B cell (primary cell): ENCODE measurements around the gene CELSR3. TPM values are rescaled to one million over a fixed set of nuclear protein-coding genes. Genes with fewer than 3 reads are reported as not detected.

Source experiments
- ATAC-seq: fragments of 200-7000 bp; cut with Tn5 transposase; one replicate; pipeline ENCODE4 v1.10.0; 2021; ENCODE audit warnings: low read depth, mild to moderate bottlenecking, moderate number of reproducible peaks, moderate library complexity
- CTCF ChIA-PET: fragments of 350-600 bp; sonication (Branson Sonifier 250); formaldehyde crosslinking; loops from one replicate; lab custom pipeline; 2021; ENCODE audit warnings: antibody characterized with exemption, inconsistent platforms; lab: Charles Lee
- POLR2A ChIA-PET: fragments of 350-600 bp; sonication (Branson Sonifier 250); formaldehyde crosslinking; loops from one replicate; lab custom pipeline; 2021; ENCODE audit warnings: antibody characterized with exemption; lab: Charles Lee
- DNase-seq: peaks from one replicate; pipeline ENCODE4 v3.0.0; 2013
- H2AFZ ChIP-seq: 2 replicates; pipeline ENCODE4 v1.6.1; 2012; ENCODE audit warnings: mild to moderate bottlenecking, low read depth, low read length; ENCODE audit not compliant: insufficient read depth, poor library complexity, severe bottlenecking
- H3K27ac ChIP-seq, 2 donors: 1 replicate in 1 of 2; 2 replicates in 1 of 2; pipeline ENCODE4 v1.5.1; 2012 to 2013; ENCODE audit warnings: low read length in 2 of 2, mild to moderate bottlenecking in 2 of 2, moderate library complexity in 1 of 2
- H3K27me3 ChIP-seq, 4 experiments: fragments of 200-600 bp in 1 of 4; sonication (generic) in 1 of 4; replicated peaks in 1 of 4; 1 replicate in 2 of 4; 2 replicates in 2 of 4; pipeline versions ENCODE4 v1.6.1 to v1.7.0; 2013 to 2016; ENCODE audit warnings: low read length in 3 of 4, mild to moderate bottlenecking in 2 of 4, mixed read lengths in 1 of 4, moderate library complexity in 1 of 4; ENCODE audit not compliant: insufficient read depth in 4 of 4, control insufficient read depth in 3 of 4; ENCODE audit errors: control extremely low read depth in 1 of 4
- H3K36me3 ChIP-seq, 2 experiments: replicated peaks in 1 of 2; 1 replicate in 1 of 2; 2 replicates in 1 of 2; pipeline versions ENCODE4 v1.6.1 to v1.7.1; 2013; ENCODE audit warnings: low read length in 1 of 2; ENCODE audit not compliant: insufficient read depth in 2 of 2, control insufficient read depth in 1 of 2; ENCODE audit errors: control extremely low read depth in 1 of 2, extremely low read depth in 1 of 2
- H3K4me1 ChIP-seq, 2 donors: fragments of 200-600 bp in 1 of 2; sonication (generic) in 1 of 2; 1 replicate in 1 of 2; 2 replicates in 1 of 2; pipeline versions ENCODE4 v1.5.1 to v1.6.1; 2013 to 2017; ENCODE audit warnings: low read length in 2 of 2; ENCODE audit not compliant: control insufficient read depth in 2 of 2, insufficient read depth in 2 of 2
- H3K4me2 ChIP-seq: replicated peaks from 2 replicates; pipeline ENCODE3; 2012; ENCODE audit warnings: mild to moderate bottlenecking, low read depth, low read length; ENCODE audit not compliant: poor library complexity, severe bottlenecking
- H3K4me3 ChIP-seq, 5 experiments: fragments of 200-600 bp in 1 of 5; sonication (generic) in 1 of 5; 1 replicate in 3 of 5; 2 replicates in 2 of 5; pipeline versions ENCODE4 v1.5.1 to v1.7.0; 2011 to 2016; ENCODE audit warnings: low read length in 4 of 5, mild to moderate bottlenecking in 4 of 5, low read depth in 2 of 5, control low read depth in 1 of 5, moderate library complexity in 1 of 5; ENCODE audit not compliant: insufficient read depth in 1 of 5; ENCODE audit errors: control extremely low read depth in 1 of 5, extremely low read depth in 1 of 5
- H3K79me2 ChIP-seq: fragments of 200-600 bp; sonication (generic); one replicate; pipeline ENCODE4 v1.6.0; 2016; ENCODE audit warnings: low read length; ENCODE audit not compliant: control insufficient read depth, insufficient read depth
- H3K9ac ChIP-seq: fragments of 200-600 bp; sonication (generic); 2 replicates; pipeline ENCODE4 v1.6.1; 2017; ENCODE audit warnings: mild to moderate bottlenecking, low read length, moderate library complexity
- H3K9me3 ChIP-seq, 3 donors: one replicate each; pipeline versions ENCODE4 v1.6.1 to v1.7.1; 2013; ENCODE audit warnings: low read length in 2 of 3; ENCODE audit not compliant: control insufficient read depth in 2 of 3, insufficient read depth in 1 of 3; ENCODE audit errors: control extremely low read depth in 1 of 3
- H4K20me1 ChIP-seq: 2 replicates; pipeline ENCODE4 v1.6.0; 2012; ENCODE audit warnings: mild to moderate bottlenecking, low read length; ENCODE audit not compliant: insufficient read depth, control insufficient read depth, poor library complexity, severe bottlenecking
- H3K27ac Mint-ChIP-seq: one replicate; pipeline ENCODE4 v1.8.0; 2021; ENCODE audit warnings: mixed read lengths
- H3K27me3 Mint-ChIP-seq: one replicate; pipeline ENCODE4 v1.8.0; 2021; ENCODE audit warnings: mixed read lengths
- H3K4me1 Mint-ChIP-seq: one replicate; pipeline ENCODE4 v1.8.0; 2021; ENCODE audit warnings: mixed read lengths
- H3K4me3 Mint-ChIP-seq: one replicate; pipeline ENCODE4 v1.8.0; 2021; ENCODE audit warnings: mixed read lengths
- H3K9me3 Mint-ChIP-seq: one replicate; pipeline ENCODE4 v1.8.0; 2022; ENCODE audit warnings: mixed read lengths; ENCODE audit not compliant: insufficient read depth
- CTCF ChIP-seq: fragments of 200-600 bp; IDR thresholded peaks from one replicate; pipeline ENCODE4 v1.8.0; 2022; ENCODE audit warnings: antibody characterized with exemption, mild to moderate bottlenecking
- EZH2 ChIP-seq: IDR thresholded peaks from 2 replicates; pipeline ENCODE4 v1.6.1; 2012; ENCODE audit warnings: borderline replicate concordance, low read depth, mild to moderate bottlenecking, moderate library complexity, low read length; ENCODE audit not compliant: insufficient read depth, poor library complexity, severe bottlenecking
- WGBS: methylation state at CpG from one replicate; pipeline ENCODE4 v1.1.5; 2013; ENCODE audit warnings: missing lambda C conversion rate; ENCODE audit not compliant: insufficient coverage; 5-methylcytosine and 5-hydroxymethylcytosine counted together
- intact Hi-C: fragments of 100-400 bp; cut with micrococcal nuclease; formaldehyde crosslinking; loops from one replicate; pipeline ENCODE4 v1.10.0; 2022
- polyA plus RNA-seq: library from polyadenylated mRNA; depleted of rRNA; stranded (reverse); fragments of >200 nt; gene quantifications from 2 replicates; pipeline ENCODE4 v1.2.3, GENCODE V29; 2012
- total RNA-seq, 2 donors: library from RNA; stranded (reverse); fragments of 120-200 nt in 1 of 2; gene quantifications; 1 replicate in 1 of 2; 2 replicates in 1 of 2; pipeline versions ENCODE4 v1.2.3 to v1.2.4, GENCODE V29; 2013 to 2022

Gene CELSR3
- total and polyA plus RNA-seq, 2 donors (not counting 1 experiment from before 2014, with no cell fraction given): 2.4 to 2.5 TPM

DNA sequence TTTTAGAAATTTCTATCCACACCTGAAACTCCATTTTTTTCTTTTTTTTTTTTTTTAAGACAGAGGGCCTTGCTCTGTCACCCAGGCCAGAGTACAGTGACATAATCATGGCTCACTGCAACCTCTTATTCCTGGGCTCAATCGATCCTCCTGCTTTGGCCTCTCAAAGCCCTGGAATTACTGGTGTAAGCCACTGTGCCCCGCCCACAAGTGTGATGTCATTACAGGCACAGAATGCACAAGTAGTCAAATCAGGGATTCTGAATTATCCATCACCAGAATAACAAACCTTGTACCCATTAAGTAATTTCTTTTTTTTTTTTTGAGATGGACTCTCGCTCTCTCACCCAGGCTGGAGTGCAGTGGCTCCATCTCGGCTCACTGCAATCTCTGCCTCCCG is 55.2 kb downstream of the CELSR3 start:
- H3K9ac ChIP-seq: no peak overlapping the region
- ATAC-seq (no peak), DNase-seq (no peak)
- H3K27me3 ChIP-seq: no peaks in the 10 kb centered on the region
- ChIA-PET POLR2A (no interaction called here), CTCF (no interaction called here)
- no peak overlapping the region for H3K27ac ChIP-seq
- H3K79me2 ChIP-seq: peaks cover 30% of the 10 kb centered on the region
- H4K20me1 ChIP-seq: no peaks in the 10 kb centered on the region
- no peak overlapping the region for H3K4me3 ChIP-seq
- intact Hi-C loops: no loop called here
- Mint-ChIP-seq H3K4me3 (no peak overlapping the region), H3K27me3 (no peaks in the 10 kb centered on the region), H3K9me3 (no peaks in the 10 kb centered on the region), H3K27ac (no peak overlapping the region), H3K4me1 (peaks cover 15% of the 10 kb centered on the region)
- peaks cover 10 to 14% of the 10 kb centered on the region in 2 donors for H3K4me1 ChIP-seq
- no peaks in the 10 kb centered on the region for H3K9me3 ChIP-seq
- H3K4me2 ChIP-seq: no peak overlapping the region
- H2AFZ ChIP-seq: no peak overlapping the region
- WGBS: 95% methylated on average over 4 of the region's 5 CpGs
- TF ChIP-seq EZH2: no peak
- no peak for TF ChIP-seq CTCF
- H3K36me3 ChIP-seq: peaks cover 0 to 35% of the 10 kb centered on the region in 2 experiments

GRCh38 chr3:48601622-48601994 is 61.1 kb downstream of the CELSR3 start:
- Histone ChIP-seq H3K4me1 (no peaks in the 10 kb centered on the region), H4K20me1 (no peaks in the 10 kb centered on the region), H3K36me3 (peaks cover 0 to 80% of the 10 kb centered on the region in 2 experiments), H3K9me3 (no peaks in the 10 kb centered on the region), H3K27ac (no peak overlapping the region), H3K9ac (no peak overlapping the region), H2AFZ (no peak overlapping the region), H3K27me3 (no peaks in the 10 kb centered on the region), H3K4me2 (no peak overlapping the region), H3K4me3 (no peak overlapping the region), H3K79me2 (no peaks in the 10 kb centered on the region)
- DNase-seq (no peak), ATAC-seq (no peak)
- TF ChIP-seq EZH2 (no peak), CTCF (no peak)
- ChIA-PET POLR2A (no interaction called here), CTCF (interaction anchor here (0.6 to 1.5 kb wide), 2 partner anchors 61 to 201 kb away, joined by 3 to 4 read pairs; no protein-coding TSS in a partner anchor)
- intact Hi-C loops: no loop called here
- Mint-ChIP-seq H3K27me3 (no peaks in the 10 kb centered on the region), H3K27ac (no peak overlapping the region), H3K4me3 (no peak overlapping the region), H3K4me1 (no peaks in the 10 kb centered on the region), H3K9me3 (no peaks in the 10 kb centered on the region)
- 60% methylated on average over 2 of the region's 2 CpGs for WGBS
